ENCODE data around the gene TMEM30A.
A peak's percentile ranks its signal among the peaks of the same experiment; 100 is the strongest.

The TMEM30A gene

GRCh38 chr6:75208298-75209183 is 76.1 kb downstream of the TMEM30A start:
- no peak overlapping the region for H3K4me3 ChIP-seq (ENCODE audit: low read depth, low read length)
- TF ChIP-seq CTCF (IDR thresholded peaks at IDR 0.05; ENCODE audit: control insufficient read depth, extremely low read depth, insufficient read depth) = peak; percentile 88
- DNase-seq (ENCODE audit: low read depth) = no peak

GRCh38 chr6:75206576-75207342 is 77.8 kb downstream of the TMEM30A start:
- no peak for TF ChIP-seq CTCF (IDR thresholded peaks at IDR 0.05; ENCODE audit: control insufficient read depth, extremely low read depth, insufficient read depth)
- no peak overlapping the region for H3K4me3 ChIP-seq (ENCODE audit: low read depth, low read length)
- no peak for DNase-seq (ENCODE audit: low read depth)

- no peak for DNase-seq (ENCODE audit: low read depth)
- peak within 1 kb of the TSS; percentile 34 for H3K4me3 ChIP-seq (ENCODE audit: low read depth, low read length)
- TF ChIP-seq CTCF (IDR thresholded peaks at IDR 0.05; ENCODE audit: control insufficient read depth, extremely low read depth, insufficient read depth) = 0 out of 2 replicates have a peak, but pooled peaks have one; percentile 8
Observed at GRCh38 chr6:75205776-75206575, 78.6 kb downstream of the TMEM30A start, which contains the start of gene COL12A1. TSS of gene COL12A1 (minus strand) at chr6:75206053. CDS start at chr6:75202792, 3,261 bp downstream.

GRCh38 chr6:75204959-75205775 is 79.4 kb downstream of the TMEM30A start:
- no peak for TF ChIP-seq CTCF (IDR thresholded peaks at IDR 0.05; ENCODE audit: control insufficient read depth, extremely low read depth, insufficient read depth)
- DNase-seq (ENCODE audit: low read depth) = no peak
- peak overlapping the region; percentile 34 for H3K4me3 ChIP-seq (ENCODE audit: low read depth, low read length)

GRCh38 chr6:75204217-75204958 is 80.2 kb downstream of the TMEM30A start:
- DNase-seq (ENCODE audit: low read depth) = peak; percentile 48
- peak; percentile 77 for TF ChIP-seq CTCF (IDR thresholded peaks at IDR 0.05; ENCODE audit: control insufficient read depth, extremely low read depth, insufficient read depth)
- no peak overlapping the region for H3K4me3 ChIP-seq (ENCODE audit: low read depth, low read length)

Data from LNCaP clone FGC (cell line).